ENCODE measurements around the gene OR4D1.

GRCh38 chr17:58127846-58128245 lies 20.3 kb upstream of the OR4D1 start:
- TF ChIP-seq CTCF (IDR thresholded peaks at IDR 0.05; ENCODE audit: insufficient read depth, low read length, poor library complexity, severe bottlenecking), result no peak
- no peak for TF ChIP-seq EZH2phosphoT487 (conservative IDR thresholded peaks at IDR 0.05; ENCODE audit: low read length)
